Measurements from ENCODE around the gene HMX3.
A peak's percentile ranks its signal among the peaks of the same experiment; 100 is the strongest.

The HMX3 gene

DNA sequence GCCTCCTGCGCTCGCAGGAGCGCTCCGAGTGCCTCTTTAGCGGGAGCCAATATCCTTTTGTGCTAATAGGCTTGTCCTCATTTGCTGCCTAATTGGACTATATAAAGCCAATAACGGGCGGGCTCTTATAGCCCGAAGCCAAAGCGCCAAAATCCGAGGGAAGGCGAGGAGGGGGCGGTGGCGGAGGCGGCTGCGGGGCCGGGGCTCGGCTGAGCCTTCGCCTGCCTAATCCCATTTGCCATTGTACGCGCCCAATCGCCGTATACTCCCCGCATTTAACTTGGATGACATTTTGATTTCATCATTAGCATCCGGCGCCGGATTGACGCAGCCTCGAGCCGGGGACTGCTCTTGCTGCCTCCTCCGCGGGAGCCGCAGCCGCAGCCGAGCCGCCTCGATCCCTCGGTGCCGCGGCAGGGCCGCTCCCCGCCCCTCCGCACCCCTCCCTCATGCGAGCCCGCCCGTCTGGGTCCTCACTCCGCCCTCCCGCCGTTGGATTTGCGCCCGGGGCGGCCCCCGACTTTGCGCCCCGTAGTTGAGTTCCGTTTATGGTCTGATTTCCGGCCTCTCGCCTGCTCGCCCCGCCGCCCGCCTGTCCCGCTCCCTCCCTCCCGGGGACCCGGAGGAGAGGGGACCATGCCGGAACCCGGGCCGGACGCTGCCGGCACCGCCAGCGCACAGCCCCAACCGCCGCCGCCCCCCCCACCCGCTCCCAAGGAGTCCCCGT is at the start of gene HMX3:
Gene HMX3 (plus strand): TSS at position 556 of the 727 bp plus-strand sequence. CDS start 81 bp downstream, at position 637.
- no peak for DNase-seq

DNA sequence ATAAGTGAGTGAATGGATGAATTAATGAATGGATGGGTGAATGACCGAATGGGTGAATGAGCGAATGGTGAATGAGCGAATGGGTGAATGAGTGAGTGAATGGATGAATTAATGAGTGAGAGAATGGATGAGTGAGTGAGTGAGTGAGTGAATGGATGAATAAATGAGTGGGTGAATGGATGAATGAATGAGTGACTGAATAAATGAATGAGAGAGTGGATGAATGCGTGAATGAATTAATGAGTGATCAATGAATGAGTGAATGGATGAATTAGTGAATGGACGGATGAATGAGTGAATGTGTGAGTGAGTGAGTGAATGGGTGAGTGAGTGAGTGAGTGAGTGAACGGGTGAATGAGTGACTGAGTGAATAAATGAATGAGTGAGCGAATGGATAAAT is 49.5 kb upstream of the HMX3 start:
- no peak for DNase-seq

- no peak for DNase-seq
These were observed 48.4 kb upstream of the HMX3 start for GRCh38 chr10:123087348-123087747.

- DNase-seq, result no peak
These were observed 48.0 kb upstream of the HMX3 start for GRCh38 chr10:123087786-123088185.

DNA sequence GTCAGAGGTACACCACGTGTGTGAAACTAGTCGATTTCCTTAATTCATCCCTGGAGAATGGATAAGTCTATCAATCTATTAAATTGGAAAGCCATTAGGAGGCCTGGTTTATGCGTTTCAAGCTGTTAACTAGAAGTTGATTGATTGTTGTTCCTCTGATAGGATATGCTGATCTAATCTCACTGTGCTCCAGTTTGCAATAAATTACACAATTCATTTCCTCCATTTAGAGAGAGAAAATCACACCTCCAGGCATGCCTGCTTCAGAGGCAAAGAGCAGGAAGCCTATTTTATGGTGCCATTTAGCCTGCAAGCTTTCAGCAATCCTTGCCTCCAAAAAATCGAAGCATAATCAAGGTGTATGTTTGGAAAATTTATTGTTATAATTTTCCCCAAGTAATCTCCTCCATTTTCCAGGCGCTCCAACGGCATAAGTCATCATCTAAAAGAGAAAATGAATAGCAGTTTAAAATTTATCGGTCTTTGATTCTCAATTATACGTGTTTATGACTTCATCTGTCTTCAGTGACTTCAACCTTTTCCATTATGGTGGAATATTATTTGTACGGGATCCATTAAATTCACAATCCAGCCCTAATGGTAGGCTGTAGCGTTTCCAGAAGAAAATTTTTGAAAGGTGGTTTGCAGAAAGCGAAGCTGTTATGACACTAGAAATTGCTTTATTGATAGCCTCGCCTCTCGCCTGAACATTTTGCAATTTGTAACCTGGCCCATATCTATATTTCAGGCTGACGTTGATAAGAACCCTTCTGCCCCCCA is 42.9 kb upstream of the HMX3 start:
- DNase-seq, result no peak

GRCh38 chr10:123093489-123093888 is 42.3 kb upstream of the HMX3 start:
- DNase-seq, result no peak

DNA sequence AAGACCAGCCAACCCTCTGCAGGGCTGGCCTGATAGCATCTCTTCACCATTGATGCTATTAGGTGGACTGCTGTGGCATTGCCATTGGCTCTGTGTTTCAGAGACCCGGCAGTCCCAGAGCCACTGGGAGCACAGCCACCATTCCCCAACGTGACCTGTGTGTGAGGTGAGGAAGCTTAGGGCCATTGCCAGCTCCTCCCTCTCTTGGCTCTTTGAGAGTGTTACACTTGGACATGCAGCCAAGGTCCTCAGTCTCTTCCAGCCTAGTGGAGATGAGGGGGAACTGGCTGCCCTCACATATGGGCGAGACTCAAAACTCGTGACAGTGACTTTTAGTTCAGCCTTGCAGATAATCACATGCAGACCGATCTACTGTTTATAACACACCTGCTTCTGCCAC is 39.3 kb upstream of the HMX3 start:
- DNase-seq, result no peak

- no peak for DNase-seq
These were observed 38.7 kb upstream of the HMX3 start for GRCh38 chr10:123097039-123097438.

DNA sequence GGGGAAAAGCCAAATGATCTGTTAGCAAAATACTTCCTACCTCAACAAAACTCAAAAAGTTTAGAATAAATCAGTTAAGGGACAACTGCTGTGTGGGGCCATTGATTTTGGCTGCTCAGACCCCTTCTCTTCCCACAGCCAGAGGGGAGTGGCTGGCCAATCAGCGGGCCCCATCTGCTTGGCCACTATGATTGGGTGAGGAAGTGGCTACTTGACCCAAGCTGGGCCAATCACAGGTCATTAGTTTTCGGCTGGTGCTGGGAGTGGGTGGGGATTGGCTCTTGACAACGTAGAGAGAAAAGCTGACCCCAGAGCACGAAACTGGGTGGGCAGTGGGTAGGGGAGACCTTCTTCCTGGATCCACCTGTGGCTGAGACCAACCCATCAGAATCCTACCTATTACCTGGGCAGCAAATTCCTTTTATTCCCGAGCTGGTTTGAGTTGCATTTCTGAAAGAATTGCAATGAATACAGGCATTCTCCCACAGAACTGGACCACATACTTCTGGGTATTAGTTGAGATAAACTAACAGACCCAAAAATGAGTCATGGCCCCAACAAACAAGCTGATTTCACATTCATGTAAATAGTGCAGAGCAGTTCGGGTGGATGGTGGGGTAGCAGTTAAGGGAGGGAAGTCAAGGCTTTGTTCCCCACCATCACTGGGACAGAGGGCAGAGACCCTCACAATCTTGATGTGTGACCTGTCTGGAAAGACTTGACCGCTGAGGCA is 35.6 kb upstream of the HMX3 start:
- no peak for DNase-seq

- no peak for DNase-seq
These were observed 33.9 kb upstream of the HMX3 start for GRCh38 chr10:123101872-123102271.

GRCh38 chr10:123102673-123103072 is 33.1 kb upstream of the HMX3 start:
- DNase-seq, result peak; percentile 16

DNA sequence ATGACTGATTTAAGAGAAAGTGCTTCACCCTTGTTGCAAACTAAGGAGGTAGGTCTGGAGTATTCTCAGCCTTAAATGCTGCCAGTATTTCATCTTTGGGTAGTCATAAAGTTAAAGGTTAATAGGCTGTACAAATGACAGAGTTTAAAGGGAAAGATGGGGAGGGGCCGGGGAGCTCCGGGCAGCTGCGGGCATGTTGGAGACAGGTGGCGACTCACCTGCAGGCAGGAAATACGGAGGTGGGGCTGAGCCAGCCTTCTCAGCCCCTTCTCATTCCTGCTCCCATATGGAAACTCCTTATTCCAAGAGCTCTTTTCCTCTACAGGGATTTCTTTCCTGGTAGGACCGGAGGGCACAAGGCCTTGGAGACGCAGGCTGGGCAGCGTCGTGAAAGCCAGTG is 31.8 kb upstream of the HMX3 start:
- DNase-seq, result no peak

GRCh38 chr10:123109466-123109865 is 26.3 kb upstream of the HMX3 start:
- DNase-seq, result no peak

DNA sequence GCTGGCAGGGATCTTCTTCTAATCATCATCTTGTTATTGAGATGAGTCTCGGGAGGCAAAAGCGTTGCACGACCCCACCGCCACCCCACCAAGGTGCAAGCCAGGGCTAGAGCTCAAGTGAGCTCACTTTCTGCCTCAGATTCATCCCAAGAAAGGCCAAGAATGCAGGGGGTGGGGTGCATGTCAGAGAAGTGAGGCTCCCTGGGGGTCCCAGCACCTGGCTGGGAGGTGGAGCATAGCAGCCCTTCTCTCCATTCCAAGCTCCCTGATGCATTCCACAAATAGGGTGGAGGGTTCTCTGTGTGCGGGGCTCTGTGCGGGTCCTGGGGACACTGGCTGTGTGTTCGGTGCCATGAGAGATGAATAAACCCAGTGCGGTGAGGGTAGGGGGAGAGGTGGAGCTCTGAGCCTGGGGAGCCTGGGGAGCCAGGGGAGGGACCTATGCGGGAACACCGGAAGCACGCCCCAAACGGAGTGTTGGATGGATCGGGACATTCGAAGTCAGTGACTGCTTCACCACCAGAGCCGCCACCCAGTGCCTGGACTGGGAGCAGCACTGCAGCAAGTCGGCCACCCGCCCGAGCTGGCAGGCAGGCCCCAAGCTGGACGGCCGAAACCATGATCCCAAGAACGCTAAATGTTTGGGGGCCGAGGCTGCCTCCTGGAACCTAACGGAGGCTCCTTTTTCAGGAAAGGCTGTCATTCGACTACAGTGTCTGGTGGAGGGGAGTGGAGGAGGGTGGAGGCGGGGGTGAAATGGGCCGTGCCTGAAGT is 17.9 kb upstream of the HMX3 start:
- DNase-seq, result no peak

DNA sequence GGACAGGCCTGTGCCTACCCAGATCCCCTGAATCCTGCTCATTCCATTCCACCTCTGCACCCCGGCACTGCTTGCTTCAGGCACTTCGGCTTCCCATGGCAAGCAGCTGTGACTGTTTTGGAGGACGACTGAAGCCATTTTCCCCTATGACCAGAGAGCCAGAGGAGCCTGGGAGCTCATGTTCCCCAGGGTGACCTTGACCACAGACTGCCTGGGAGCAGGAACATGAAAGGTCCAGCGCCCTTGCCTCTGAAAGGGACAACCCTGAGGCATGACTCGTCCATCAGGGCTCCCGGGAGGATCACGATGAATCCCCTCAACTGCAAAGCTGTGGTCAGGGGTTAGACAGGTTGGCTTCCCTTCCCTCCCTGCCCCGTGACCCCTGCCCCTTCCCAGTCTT is 16.7 kb upstream of the HMX3 start:
- DNase-seq, result no peak

- no peak for DNase-seq
These were observed 9.5 kb upstream of the HMX3 start for GRCh38 chr10:123126246-123126645.

DNA sequence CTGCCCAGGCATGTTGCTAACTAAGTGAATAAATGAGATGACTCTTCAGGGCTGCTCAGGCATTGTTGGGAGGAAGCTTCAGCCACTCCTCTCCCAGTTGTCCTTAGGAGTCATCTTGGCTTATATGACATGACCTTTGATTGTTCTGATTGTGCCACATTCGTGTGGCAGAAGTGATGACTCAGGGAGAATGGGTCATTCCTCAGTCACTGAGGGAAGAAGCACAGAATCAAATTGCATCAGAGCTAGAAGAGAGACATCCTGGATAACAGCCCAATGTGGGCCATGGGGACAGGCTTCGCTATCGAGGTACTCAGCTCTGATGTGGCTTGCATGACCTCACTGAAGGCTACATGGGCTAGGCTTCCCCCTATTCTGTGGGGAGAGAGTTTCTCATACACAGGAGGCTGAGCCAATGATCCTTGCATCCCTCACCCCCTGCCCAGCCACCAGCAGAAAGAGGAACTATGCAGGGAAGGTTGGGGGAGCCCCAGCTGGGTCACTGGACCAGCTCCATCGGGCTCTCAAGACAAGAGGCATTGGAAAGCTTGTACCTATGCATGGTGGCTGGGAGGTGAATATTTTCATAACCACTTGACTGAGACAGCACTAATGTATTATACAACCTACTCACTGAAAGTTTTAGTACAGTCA is 6.0 kb upstream of the HMX3 start:
- no peak for DNase-seq

- DNase-seq, result peak; percentile 78
These were observed 2.9 kb upstream of the HMX3 start for GRCh38 chr10:123132576-123133477.

DNA sequence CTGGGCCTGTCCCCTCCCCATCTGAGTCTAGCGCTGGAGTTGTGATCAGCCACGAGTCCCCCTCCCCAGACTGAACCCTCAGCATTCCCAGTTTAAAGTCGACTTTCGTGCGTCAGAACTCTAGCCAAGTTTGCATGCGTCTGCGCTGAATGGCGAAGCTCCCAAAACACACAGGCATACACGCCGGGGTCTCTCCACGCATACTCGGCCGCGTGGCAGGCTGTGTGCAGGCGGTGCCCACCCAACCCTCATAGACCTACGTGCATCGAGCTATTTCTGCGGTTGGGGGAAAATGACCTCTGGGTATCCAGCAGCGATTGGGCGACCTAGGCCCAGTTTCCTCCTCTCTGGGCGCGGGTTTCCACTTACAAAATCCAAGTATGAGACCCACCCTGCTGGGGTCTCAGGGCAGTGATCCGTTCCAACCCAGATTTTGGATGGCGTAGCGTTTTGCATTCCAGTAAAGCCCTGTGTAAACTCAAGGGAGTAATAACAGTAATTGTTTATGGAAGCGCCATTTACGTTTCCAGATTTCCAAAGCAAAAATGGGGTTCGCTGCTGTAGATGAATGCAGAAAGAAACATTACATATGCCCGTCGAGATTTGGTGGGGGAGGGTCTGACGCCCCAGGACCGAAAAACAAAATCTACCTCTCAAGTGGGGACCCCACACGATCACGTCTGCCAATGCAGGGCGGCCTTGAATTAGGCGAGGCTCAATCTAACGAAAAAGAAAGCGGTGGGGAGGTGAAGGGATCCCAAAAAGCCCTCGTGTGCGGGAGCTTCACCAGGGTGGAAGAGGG is 2.0 kb upstream of the HMX3 start:
- DNase-seq, result no peak

GRCh38 chr10:123134343-123134914 is 1.3 kb upstream of the HMX3 start:
- no peak for DNase-seq
